ENCODE results near the gene PTPRB. TPM values are rescaled to one million over a fixed set of nuclear protein-coding genes. Genes with fewer than 3 reads are reported as not detected.

Gene PTPRB
- not detected in 2 replicates for total RNA-seq (2014; rRNA removed; shearing (Covaris generic))

- in situ Hi-C loops (cut with HindIII; ENCODE audit: low sequenced_read_pairs): no loop called here
- DNase-seq (ENCODE audit: low spot score): no peak
These were observed at the start of gene PTPRB for GRCh38 chr12:70637303-70638085. PTPRB (minus strand) TSS chr12:70637429; CDS start chr12:70637395, 34 bp downstream.

GRCh38 chr12:70686907-70687306 lies 49.7 kb upstream of the PTPRB start:
- DNase-seq (ENCODE audit: low spot score): no peak
- in situ Hi-C loops (cut with HindIII; ENCODE audit: low sequenced_read_pairs): no loop called here

- no peak for DNase-seq (ENCODE audit: low spot score)
- in situ Hi-C loops (cut with HindIII; ENCODE audit: low sequenced_read_pairs): no loop called here
These were observed 49.1 kb upstream of the PTPRB start for GRCh38 chr12:70686299-70686698.

GRCh38 chr12:70683976-70684375 lies 46.7 kb upstream of the PTPRB start:
- in situ Hi-C loops (cut with HindIII; ENCODE audit: low sequenced_read_pairs): no loop called here

GRCh38 chr12:70671698-70672097 lies 34.5 kb upstream of the PTPRB start:
- in situ Hi-C loops (cut with HindIII; ENCODE audit: low sequenced_read_pairs): no loop called here
- DNase-seq (ENCODE audit: low spot score): no peak

More at GRCh38 chr12:70683976-70684375, 46.7 kb upstream of the PTPRB start:
- no peak for DNase-seq (ENCODE audit: low spot score)

GRCh38 chr12:70670948-70671347 lies 33.7 kb upstream of the PTPRB start:
- no peak for DNase-seq (ENCODE audit: low spot score)
- in situ Hi-C loops (cut with HindIII; ENCODE audit: low sequenced_read_pairs): no loop called here

- DNase-seq (ENCODE audit: low spot score): no peak
- in situ Hi-C loops (cut with HindIII; ENCODE audit: low sequenced_read_pairs): no loop called here
These were observed 30.0 kb upstream of the PTPRB start for GRCh38 chr12:70667253-70667652.

- in situ Hi-C loops (cut with HindIII; ENCODE audit: low sequenced_read_pairs): no loop called here
- DNase-seq (ENCODE audit: low spot score): no peak
These were observed 29.1 kb upstream of the PTPRB start for GRCh38 chr12:70666364-70666763.

GRCh38 chr12:70664465-70664881 lies 27.2 kb upstream of the PTPRB start:
- in situ Hi-C loops (cut with HindIII; ENCODE audit: low sequenced_read_pairs): no loop called here
- peak; percentile 54 for DNase-seq (ENCODE audit: low spot score)

- in situ Hi-C loops (cut with HindIII; ENCODE audit: low sequenced_read_pairs): no loop called here
- no peak for DNase-seq (ENCODE audit: low spot score)
These were observed 26.6 kb upstream of the PTPRB start for GRCh38 chr12:70663838-70664237.

- in situ Hi-C loops (cut with HindIII; ENCODE audit: low sequenced_read_pairs): no loop called here
- DNase-seq (ENCODE audit: low spot score): no peak
These were observed 24.4 kb upstream of the PTPRB start for GRCh38 chr12:70661466-70662161.

GRCh38 chr12:70660620-70661219 lies 23.5 kb upstream of the PTPRB start:
- no peak for DNase-seq (ENCODE audit: low spot score)
- in situ Hi-C loops (cut with HindIII; ENCODE audit: low sequenced_read_pairs): no loop called here

GRCh38 chr12:70660002-70660604 lies 22.9 kb upstream of the PTPRB start:
- in situ Hi-C loops (cut with HindIII; ENCODE audit: low sequenced_read_pairs): no loop called here
- DNase-seq (ENCODE audit: low spot score): no peak

GRCh38 chr12:70659077-70659606 lies 21.9 kb upstream of the PTPRB start:
- DNase-seq (ENCODE audit: low spot score): no peak
- in situ Hi-C loops (cut with HindIII; ENCODE audit: low sequenced_read_pairs): no loop called here

GRCh38 chr12:70657616-70658286 lies 20.5 kb upstream of the PTPRB start:
- no peak for DNase-seq (ENCODE audit: low spot score)
- in situ Hi-C loops (cut with HindIII; ENCODE audit: low sequenced_read_pairs): no loop called here

GRCh38 chr12:70652451-70652850 lies 15.2 kb upstream of the PTPRB start:
- in situ Hi-C loops (cut with HindIII; ENCODE audit: low sequenced_read_pairs): no loop called here
- no peak for DNase-seq (ENCODE audit: low spot score)

GRCh38 chr12:70648831-70649230 lies 11.6 kb upstream of the PTPRB start:
- DNase-seq (ENCODE audit: low spot score): peak; percentile 53
- in situ Hi-C loops (cut with HindIII; ENCODE audit: low sequenced_read_pairs): no loop called here

GRCh38 chr12:70648191-70648590 lies 11.0 kb upstream of the PTPRB start:
- DNase-seq (ENCODE audit: low spot score): no peak
- in situ Hi-C loops (cut with HindIII; ENCODE audit: low sequenced_read_pairs): no loop called here

- in situ Hi-C loops (cut with HindIII; ENCODE audit: low sequenced_read_pairs): no loop called here
- no peak for DNase-seq (ENCODE audit: low spot score)
These were observed 9.6 kb upstream of the PTPRB start for GRCh38 chr12:70646850-70647249.
